ENCODE data around the gene DYRK3. TPM values are rescaled to one million over a fixed set of nuclear protein-coding genes. Genes with fewer than 3 reads are reported as not detected.

Gene DYRK3
- total and polyA plus RNA-seq, 9 of the 15 experiments (the other 6 are each of a cell fraction or from before 2014, with no cell fraction given): 4.5 to 33.7 (median 25.7) TPM

DNA sequence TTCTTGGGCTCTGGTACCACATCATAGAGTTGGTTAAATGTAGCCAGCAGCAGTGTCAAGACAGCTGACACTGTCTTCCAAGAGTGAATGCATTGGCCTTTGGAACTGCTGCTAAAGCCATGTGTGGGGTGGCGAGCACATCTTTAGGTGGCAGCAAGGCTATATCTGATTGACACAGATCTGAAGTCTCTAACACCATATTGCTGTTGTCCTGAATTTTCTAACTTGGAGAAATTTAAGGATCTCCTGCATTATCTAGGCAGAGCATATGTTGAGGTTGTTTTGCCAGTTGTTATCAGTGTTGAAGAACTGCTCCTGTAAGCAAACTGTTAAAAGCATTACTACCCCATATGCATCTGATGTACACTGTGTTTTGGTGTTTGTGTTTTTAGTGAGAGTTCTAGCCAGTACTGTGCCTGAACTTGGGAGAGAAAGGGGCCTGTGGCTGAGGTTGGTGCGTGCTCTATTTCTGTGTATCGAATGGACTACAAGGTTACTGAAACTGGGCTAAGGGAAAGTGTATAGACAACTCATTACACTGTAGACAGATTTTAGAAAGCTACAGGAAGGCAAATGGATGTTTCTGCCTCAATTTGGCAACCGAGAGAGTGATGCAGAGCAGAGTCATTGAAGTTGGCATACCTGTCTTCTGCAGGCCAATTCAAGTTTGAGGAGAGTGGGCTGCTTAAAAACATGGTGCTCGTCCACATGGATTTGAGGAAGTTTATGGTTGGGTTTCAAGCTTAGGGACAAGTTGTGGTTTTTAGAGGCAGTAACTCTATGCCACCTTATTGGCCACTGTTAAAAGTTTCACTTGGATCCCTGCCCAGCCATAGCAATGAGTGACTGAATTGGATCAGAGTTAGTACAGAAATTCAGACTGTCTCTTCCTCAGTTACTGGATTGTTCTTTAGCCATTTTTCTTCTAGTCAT lies 16.9 kb downstream of the DYRK3 start (continued):
- peak; percentile 22; the same call in 1 of the 2 replicates for TF ChIP-seq NR2C1 (IDR thresholded peaks at IDR 0.05)
- TF ChIP-seq NR2C1 (tag; IDR thresholded peaks at IDR 0.05): peak; percentile 61
- TF ChIP-seq HDAC1 (IDR thresholded peaks at IDR 0.05): peak in 1 of 2 experiments; percentile 93; a peak in 2 of 4 replicates
- no peak for TF ChIP-seq CBX8 (IDR thresholded peaks at IDR 0.05; ENCODE audit: borderline replicate concordance, extremely low read depth, low read depth, low read length, poor library complexity, severe bottlenecking)
- TF ChIP-seq SNRNP70 (optimal IDR thresholded peaks at IDR 0.05; ENCODE audit: low read depth, low read length): no peak
- TF ChIP-seq SMARCA4 (IDR thresholded peaks at IDR 0.05): peak; percentile 98
- no peak for TF ChIP-seq TCFL5 (CRISPR knock-in tag; conservative IDR thresholded peaks at IDR 0.05)
- TF ChIP-seq XRCC3 (IDR thresholded peaks at IDR 0.05): no peak
- TF ChIP-seq XRCC4 (IDR thresholded peaks at IDR 0.05; ENCODE audit: extremely low read depth, insufficient read depth, insufficient read length): no peak
- no peak for TF ChIP-seq SIN3A (IDR thresholded peaks at IDR 0.05; ENCODE audit: borderline replicate concordance in 2 of 2, control insufficient read depth in 1 of 2, low read depth in 2 of 2, low read length in 2 of 2)
- TF ChIP-seq, protein P1, sequence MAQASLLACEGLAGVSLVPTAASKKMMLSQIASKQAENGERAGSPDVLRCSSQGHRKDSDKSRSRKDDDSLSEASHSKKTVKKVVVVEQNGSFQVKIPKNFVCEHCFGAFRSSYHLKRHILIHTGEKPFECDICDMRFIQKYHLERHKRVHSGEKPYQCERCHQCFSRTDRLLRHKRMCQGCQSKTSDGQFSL (CRISPR knock-in tag; IDR thresholded peaks at IDR 0.05): no peak
- TF ChIP-seq, protein P1 (tag; IDR thresholded peaks at IDR 0.05): peak in 1 of 2 experiments; percentile 11; a peak in 1 of 4 replicates
- peak; percentile 97 for TF ChIP-seq NBN (IDR thresholded peaks at IDR 0.05; ENCODE audit: low read depth)
- no peak for TF ChIP-seq PHB (CRISPR knock-in tag; IDR thresholded peaks at IDR 0.05)
- TF ChIP-seq, protein P2, sequence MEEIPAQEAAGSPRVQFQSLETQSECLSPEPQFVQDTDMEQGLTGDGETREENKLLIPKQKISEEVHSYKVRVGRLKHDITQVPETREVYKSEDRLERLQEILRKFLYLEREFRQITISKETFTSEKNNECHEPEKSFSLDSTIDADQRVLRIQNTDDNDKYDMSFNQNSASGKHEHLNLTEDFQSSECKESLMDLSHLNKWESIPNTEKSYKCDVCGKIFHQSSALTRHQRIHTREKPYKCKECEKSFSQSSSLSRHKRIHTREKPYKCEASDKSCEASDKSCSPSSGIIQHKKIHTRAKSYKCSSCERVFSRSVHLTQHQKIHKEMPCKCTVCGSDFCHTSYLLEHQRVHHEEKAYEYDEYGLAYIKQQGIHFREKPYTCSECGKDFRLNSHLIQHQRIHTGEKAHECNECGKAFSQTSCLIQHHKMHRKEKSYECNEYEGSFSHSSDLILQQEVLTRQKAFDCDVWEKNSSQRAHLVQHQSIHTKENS (CRISPR knock-in tag; IDR thresholded peaks at IDR 0.05): no peak
- TF ChIP-seq ETV6 (IDR thresholded peaks at IDR 0.05; ENCODE audit: borderline replicate concordance in 1 of 2, low read depth in 2 of 2, low read length in 1 of 2): peak in 1 of 2 experiments; percentile 74; a peak in 2 of 4 replicates
- no peak for TF ChIP-seq ETV6 (CRISPR knock-in tag; IDR thresholded peaks at IDR 0.05; ENCODE audit: borderline replicate concordance)
- TF ChIP-seq, protein P3, sequence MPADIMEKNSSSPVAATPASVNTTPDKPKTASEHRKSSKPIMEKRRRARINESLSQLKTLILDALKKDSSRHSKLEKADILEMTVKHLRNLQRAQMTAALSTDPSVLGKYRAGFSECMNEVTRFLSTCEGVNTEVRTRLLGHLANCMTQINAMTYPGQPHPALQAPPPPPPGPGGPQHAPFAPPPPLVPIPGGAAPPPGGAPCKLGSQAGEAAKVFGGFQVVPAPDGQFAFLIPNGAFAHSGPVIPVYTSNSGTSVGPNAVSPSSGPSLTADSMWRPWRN (IDR thresholded peaks at IDR 0.05; ENCODE audit: low read depth): peak; percentile 70
- no peak for TF ChIP-seq THRAP3 (IDR thresholded peaks at IDR 0.05; ENCODE audit: borderline replicate concordance)
- no peak for TF ChIP-seq GABPB2 (CRISPR knock-in tag; conservative IDR thresholded peaks at IDR 0.05)
- no peak; a peak in 1 of 4 replicates for TF ChIP-seq SRF (CRISPR knock-in tag; IDR thresholded peaks at IDR 0.05)
- TF ChIP-seq KDM4B (IDR thresholded peaks at IDR 0.05; ENCODE audit: borderline replicate concordance in 2 of 2, low read depth in 1 of 2): no peak
- TF ChIP-seq ZNF232 (CRISPR knock-in tag; IDR thresholded peaks at IDR 0.05): 0 out of 2 replicates have a peak, but pooled peaks have one; percentile 37
- no peak for TF ChIP-seq POLR2G (IDR thresholded peaks at IDR 0.05; ENCODE audit: low read depth, low read length)
- no peak for TF ChIP-seq ZZZ3 (IDR thresholded peaks at IDR 0.05)
- no peak for TF ChIP-seq RBM15 (IDR thresholded peaks at IDR 0.05; ENCODE audit: insufficient read depth, low read length)
